GM12872 (cell line): ENCODE results near the gene MEF2C.

ENCODE experiments used
- TF ChIP-seq, protein P1 (sequence below): IDR thresholded peaks from 3 replicates; pipeline ENCODE4 v1.5.1; 2011; ENCODE audit warnings: low read depth, mild to moderate bottlenecking, low read length, moderate library complexity; ENCODE audit not compliant: insufficient read depth

The MEF2C gene

DNA sequence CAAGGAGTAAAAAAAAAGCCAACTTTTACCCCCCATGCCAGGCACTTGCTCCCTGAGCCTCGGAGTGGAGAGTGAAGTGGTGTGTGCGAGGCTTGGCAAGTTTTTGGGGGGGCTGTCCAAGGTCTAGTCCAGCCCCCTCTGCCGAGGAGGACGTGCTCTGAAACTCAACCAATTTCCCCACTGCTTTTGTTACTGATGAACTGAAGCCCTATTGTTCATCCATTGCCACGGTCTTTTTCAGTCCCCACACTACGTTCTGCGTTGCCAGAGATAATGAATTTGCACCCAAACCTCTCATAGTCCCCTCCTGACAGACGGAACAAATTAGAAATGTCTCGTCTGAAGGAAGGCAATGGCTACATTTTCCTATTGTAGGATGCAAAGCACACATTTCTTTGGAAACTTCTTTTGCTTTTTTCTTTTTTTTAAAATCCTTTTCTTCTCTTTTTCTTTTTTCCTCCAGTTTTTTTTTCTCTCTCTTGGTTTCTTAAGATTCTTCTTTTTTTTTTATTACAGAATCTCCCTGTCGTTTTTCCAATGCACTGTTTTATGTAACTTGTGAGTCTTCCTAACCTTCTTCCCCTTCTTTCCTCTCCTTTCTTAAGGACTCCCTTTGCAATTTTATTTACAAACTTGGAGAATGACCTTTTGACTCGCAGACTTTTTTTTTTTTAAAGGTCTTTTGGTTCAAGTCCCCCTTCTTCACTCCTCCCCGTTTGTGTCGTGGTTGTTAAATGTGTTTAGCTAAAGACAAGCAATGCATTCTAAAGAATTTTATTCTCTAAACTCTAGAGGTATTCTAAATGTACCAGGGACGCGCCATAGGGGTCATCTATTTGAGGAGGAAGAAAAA, 209.5 kb downstream of the MEF2C start:
- TF ChIP-seq, protein P1, sequence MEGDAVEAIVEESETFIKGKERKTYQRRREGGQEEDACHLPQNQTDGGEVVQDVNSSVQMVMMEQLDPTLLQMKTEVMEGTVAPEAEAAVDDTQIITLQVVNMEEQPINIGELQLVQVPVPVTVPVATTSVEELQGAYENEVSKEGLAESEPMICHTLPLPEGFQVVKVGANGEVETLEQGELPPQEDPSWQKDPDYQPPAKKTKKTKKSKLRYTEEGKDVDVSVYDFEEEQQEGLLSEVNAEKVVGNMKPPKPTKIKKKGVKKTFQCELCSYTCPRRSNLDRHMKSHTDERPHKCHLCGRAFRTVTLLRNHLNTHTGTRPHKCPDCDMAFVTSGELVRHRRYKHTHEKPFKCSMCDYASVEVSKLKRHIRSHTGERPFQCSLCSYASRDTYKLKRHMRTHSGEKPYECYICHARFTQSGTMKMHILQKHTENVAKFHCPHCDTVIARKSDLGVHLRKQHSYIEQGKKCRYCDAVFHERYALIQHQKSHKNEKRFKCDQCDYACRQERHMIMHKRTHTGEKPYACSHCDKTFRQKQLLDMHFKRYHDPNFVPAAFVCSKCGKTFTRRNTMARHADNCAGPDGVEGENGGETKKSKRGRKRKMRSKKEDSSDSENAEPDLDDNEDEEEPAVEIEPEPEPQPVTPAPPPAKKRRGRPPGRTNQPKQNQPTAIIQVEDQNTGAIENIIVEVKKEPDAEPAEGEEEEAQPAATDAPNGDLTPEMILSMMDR: no peak

DNA sequence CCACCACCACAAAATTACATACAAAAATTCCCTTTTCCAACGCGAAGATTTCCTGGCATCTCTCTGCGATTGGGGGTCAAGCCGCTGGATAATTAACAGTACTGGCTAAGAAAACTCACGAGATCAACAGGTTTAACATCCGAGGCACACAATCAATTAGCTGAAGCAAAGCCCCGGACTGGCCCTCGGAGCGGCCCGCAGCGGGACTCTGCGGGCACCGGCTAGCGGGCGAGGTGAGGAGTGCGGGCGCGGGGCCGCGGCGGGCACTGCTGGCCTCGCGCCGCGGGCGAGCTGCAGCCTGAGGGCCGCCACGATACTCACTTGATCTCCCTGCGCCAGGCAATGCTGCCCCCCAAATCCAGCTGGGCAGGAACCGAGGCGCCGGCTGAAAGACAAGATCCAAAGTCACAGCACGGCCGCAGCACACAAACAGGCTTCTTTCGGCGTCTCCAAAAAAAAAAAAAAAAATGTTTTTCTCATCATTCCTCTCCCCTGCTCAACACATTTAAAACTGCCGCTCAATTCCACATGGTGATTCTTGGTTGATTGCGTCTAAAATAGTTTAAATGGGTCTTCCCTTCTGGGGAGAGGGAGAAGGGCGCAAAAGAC, 210.2 kb downstream of the MEF2C start:
- TF ChIP-seq, protein P1: no peak

GRCh38 chr5:88671505-88672499, 211.2 kb downstream of the MEF2C start:
- TF ChIP-seq, protein P1: no peak

GRCh38 chr5:88671106-88671504, 211.9 kb downstream of the MEF2C start:
- TF ChIP-seq, protein P1: no peak

DNA sequence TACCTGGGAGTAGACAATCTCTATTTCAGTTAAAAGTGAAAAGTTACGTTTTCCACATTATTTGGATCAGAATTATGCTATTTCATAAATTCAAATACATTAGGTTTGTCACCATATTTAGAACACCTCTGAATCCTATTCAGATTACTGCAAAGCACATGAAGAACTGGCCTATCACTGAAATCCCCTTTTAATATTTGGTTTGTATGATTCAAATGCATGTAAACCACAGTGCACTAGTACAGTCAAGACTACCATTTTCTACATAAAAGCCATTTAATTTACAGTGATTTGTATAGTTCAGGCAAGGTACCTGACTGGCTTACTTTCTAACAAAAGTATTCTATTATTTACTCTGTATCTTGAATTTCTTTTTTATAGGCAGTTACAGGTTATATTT, 212.5 kb downstream of the MEF2C start:
- TF ChIP-seq, protein P1: no peak

GRCh38 chr5:88669371-88670050, 213.5 kb downstream of the MEF2C start:
- TF ChIP-seq, protein P1: no peak
